Sigmoid colon (tissue), 7 donors: ENCODE measurements around the gene ASPSCR1. TPM values are rescaled to one million over a fixed set of nuclear protein-coding genes. Genes with fewer than 3 reads are reported as not detected.

ENCODE experiments used
- DNase-seq: peaks from one replicate; pipeline ENCODE4 v3.0.0-alpha.2; 2019
- H3K27ac ChIP-seq, 4 donors: fragments of 200-600 bp; sonication (generic); one replicate each; pipeline ENCODE4 v1.5.1; 2016 to 2019; ENCODE audit warnings: mild to moderate bottlenecking in 1 of 4
- H3K27me3 ChIP-seq, 3 donors: fragments of 200-600 bp; sonication (generic); one replicate each; pipeline ENCODE4 v1.5.1; 2019; ENCODE audit warnings: mild to moderate bottlenecking in 1 of 3
- H3K36me3 ChIP-seq, 4 donors: fragments of 200-600 bp; sonication (generic); one replicate each; pipeline ENCODE4 v1.5.1; 2016 to 2019
- H3K4me1 ChIP-seq, 4 donors: fragments of 200-600 bp; sonication (generic); one replicate each; pipeline ENCODE4 v1.5.1; 2017 to 2019
- H3K4me3 ChIP-seq, 4 donors: fragments of 200-600 bp; sonication (generic); one replicate each; pipeline ENCODE4 v1.5.1; 2017 to 2019; ENCODE audit warnings: mild to moderate bottlenecking in 2 of 4, moderate library complexity in 1 of 4
- H3K9me3 ChIP-seq, 4 donors: fragments of 200-600 bp in 3 of 4; sonication (generic) in 3 of 4; one replicate each; pipeline versions ENCODE4 v1.5.1 to v1.6.1; 2013 to 2019
- CTCF ChIP-seq, 4 experiments: fragments of 450-650 bp in 3 of 4; fragments of 200-600 bp in 1 of 4; IDR thresholded peaks; one replicate each; pipeline ENCODE4 v1.5.1; 2016 to 2019; ENCODE audit warnings: antibody characterized with exemption in 4 of 4, mild to moderate bottlenecking in 3 of 4, moderate library complexity in 2 of 4
- EP300 ChIP-seq, 4 donors: sonication (generic); formaldehyde crosslinking; IDR thresholded peaks; one replicate each; pipeline ENCODE4 v1.6.1; 2017; ENCODE audit warnings: antibody characterized with exemption in 4 of 4
- POLR2A ChIP-seq, 2 donors: fragments of 450-650 bp; IDR thresholded peaks; one replicate each; pipeline ENCODE4 v1.6.1; 2016; ENCODE audit warnings: antibody characterized with exemption in 2 of 2, mild to moderate bottlenecking in 2 of 2, moderate library complexity in 2 of 2
- POLR2AphosphoS5 ChIP-seq, 4 donors: sonication (generic); formaldehyde crosslinking; IDR thresholded peaks; one replicate each; pipeline ENCODE4 v1.6.1; 2017; ENCODE audit warnings: antibody characterized with exemption in 4 of 4
- WGBS, 2 donors: extraction: QIAGEN DNeasy Blood & Tissue Kit; methylation state at CpG; one replicate each; pipeline ENCODE4 v1.1.7; 2013; 5-methylcytosine and 5-hydroxymethylcytosine counted together
- intact Hi-C: fragments of 100-400 bp; cut with DNase I; formaldehyde crosslinking; loops from one replicate; pipeline ENCODE4 v1.15.1; 2023
- polyA plus RNA-seq, 3 donors: library from polyadenylated mRNA; stranded (reverse); fragments of 200-250 nt; gene quantifications; one replicate each; pipeline ENCODE4 v1.2.3, GENCODE V29; 2013
- total RNA-seq, 4 donors: library from RNA; depleted of rRNA; stranded (reverse); fragments of >200 nt; gene quantifications; one replicate each; pipeline ENCODE4 v1.1.0, GENCODE V29; 2016
- donor health status: healthy with polysubstance abuse.
- donor health status: Bipolar disorder and iron deficiency.
- donor health status: healthy.

The ASPSCR1 gene
- total and polyA plus RNA-seq, 7 donors, result 9.3 to 35.9 (median 23.4) TPM

GRCh38 chr17:82001571-82002056, 24.2 kb downstream of the ASPSCR1 start:
- Histone ChIP-seq H3K9me3 (no peaks in the 10 kb centered on the region), H3K4me3 (no peak overlapping the region), H3K36me3 (peaks cover 0 to 4% (median 0%) of the 10 kb centered on the region in 4 donors), H3K27me3 (no peaks in the 10 kb centered on the region), H3K27ac (no peak overlapping the region), H3K4me1 (peaks cover 0 to 42% (median 41%) of the 10 kb centered on the region in 4 donors)
- TF ChIP-seq POLR2A (IDR thresholded peaks at IDR 0.05), result no peak
- TF ChIP-seq POLR2AphosphoS5 (IDR thresholded peaks at IDR 0.05), result no peak
- TF ChIP-seq CTCF (IDR thresholded peaks at IDR 0.05), result no peak
- TF ChIP-seq EP300 (IDR thresholded peaks at IDR 0.05), result no peak
- no peak for DNase-seq
- 85 to 89% methylated on average over 17 of the region's 17 CpGs for WGBS, 2 donors
- intact Hi-C loops, result no loop called here

GRCh38 chr17:82003411-82004381, 26.3 kb downstream of the ASPSCR1 start:
- Histone ChIP-seq H3K27me3 (no peaks in the 10 kb centered on the region), H3K27ac (peak overlapping the region; percentile 46 to 72 (median 62)), H3K4me3 (peak overlapping the region in 1 of 4 donors; percentile 2), H3K9me3 (no peaks in the 10 kb centered on the region), H3K36me3 (no peaks in the 10 kb centered on the region), H3K4me1 (peaks cover 0 to 55% (median 50%) of the 10 kb centered on the region in 4 donors)
- TF ChIP-seq POLR2A (IDR thresholded peaks at IDR 0.05), result no peak
- TF ChIP-seq CTCF (IDR thresholded peaks at IDR 0.05), result no peak
- peak in 1 of 4 donors; percentile 36 for TF ChIP-seq EP300 (IDR thresholded peaks at IDR 0.05)
- peak in 3 of 4 donors; percentile 37 to 78 (median 53) for TF ChIP-seq POLR2AphosphoS5 (IDR thresholded peaks at IDR 0.05)
- DNase-seq, result peak; percentile 95
- intact Hi-C loops, result no loop called here
- 81 to 88% methylated on average over 53 of the region's 53 CpGs for WGBS, 2 donors

- intact Hi-C loops, result no loop called here
- Histone ChIP-seq H3K27me3 (no peaks in the 10 kb centered on the region), H3K4me3 (no peak overlapping the region), H3K27ac (peak overlapping the region; percentile 46 to 72 (median 62)), H3K36me3 (peaks cover 0 to 6% (median 0%) of the 10 kb centered on the region in 4 donors), H3K9me3 (no peaks in the 10 kb centered on the region), H3K4me1 (peaks cover 0 to 55% (median 50%) of the 10 kb centered on the region in 4 donors)
- WGBS, 2 donors, result 88 to 94% methylated on average over 41 of the region's 41 CpGs
- no peak for DNase-seq
- TF ChIP-seq CTCF (IDR thresholded peaks at IDR 0.05), result no peak
- no peak for TF ChIP-seq EP300 (IDR thresholded peaks at IDR 0.05)
- TF ChIP-seq POLR2AphosphoS5 (IDR thresholded peaks at IDR 0.05), result no peak
- TF ChIP-seq POLR2A (IDR thresholded peaks at IDR 0.05), result no peak
Measured at GRCh38 chr17:82004517-82005455, 27.4 kb downstream of the ASPSCR1 start.

GRCh38 chr17:82005701-82006348, 28.4 kb downstream of the ASPSCR1 start:
- intact Hi-C loops, result no loop called here
- WGBS, 2 donors, result 91 to 92% methylated on average over 30 of the region's 30 CpGs
- no peaks in the 10 kb centered on the region for H3K9me3 ChIP-seq
- H3K27me3 ChIP-seq, result no peaks in the 10 kb centered on the region
- peaks cover 0 to 6% (median 0%) of the 10 kb centered on the region in 4 donors for H3K36me3 ChIP-seq
- H3K27ac ChIP-seq, result no peak overlapping the region
- H3K4me3 ChIP-seq, result no peak overlapping the region
- no peak for TF ChIP-seq POLR2AphosphoS5 (IDR thresholded peaks at IDR 0.05)
- TF ChIP-seq POLR2A (IDR thresholded peaks at IDR 0.05), result no peak
- no peak for TF ChIP-seq EP300 (IDR thresholded peaks at IDR 0.05)
- TF ChIP-seq CTCF (IDR thresholded peaks at IDR 0.05), result no peak
- peaks cover 0 to 55% (median 50%) of the 10 kb centered on the region in 4 donors for H3K4me1 ChIP-seq
- no peak for DNase-seq
